EL (cell line): ENCODE results near the gene SIAH2.

Experiments
- DNase-seq: peaks from one replicate; pipeline ENCODE4 v3.0.0-alpha.2; 2016

SIAH2 gene

DNA sequence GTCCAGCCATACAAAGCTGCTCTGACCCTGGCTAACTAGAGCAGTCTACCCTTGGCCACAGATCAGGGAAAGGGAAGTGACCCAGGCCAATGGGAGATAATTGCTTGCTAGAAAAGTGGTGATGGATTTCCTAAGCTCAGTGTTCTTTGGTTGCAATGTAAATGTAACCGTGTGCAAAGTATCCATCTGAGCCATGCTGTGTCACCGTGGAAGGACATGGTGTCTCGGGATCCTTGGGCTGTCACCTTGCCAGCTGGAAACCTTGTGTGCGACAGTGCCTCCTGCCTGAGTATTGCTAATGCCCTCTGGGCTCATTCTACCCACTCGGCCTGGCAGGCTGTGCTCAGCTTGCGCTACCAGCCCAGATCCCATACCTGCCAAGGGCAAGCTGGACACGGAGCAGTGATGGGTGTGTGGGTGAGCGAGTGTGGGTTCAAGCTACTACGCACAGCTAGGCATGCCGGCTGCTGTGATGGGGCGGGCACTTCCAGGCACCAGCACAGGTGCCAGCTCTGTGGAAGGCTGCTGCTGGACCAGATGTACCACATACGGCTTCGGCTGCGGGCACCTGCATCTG is 10.7 kb upstream of the SIAH2 start:
- no peak for DNase-seq

DNA sequence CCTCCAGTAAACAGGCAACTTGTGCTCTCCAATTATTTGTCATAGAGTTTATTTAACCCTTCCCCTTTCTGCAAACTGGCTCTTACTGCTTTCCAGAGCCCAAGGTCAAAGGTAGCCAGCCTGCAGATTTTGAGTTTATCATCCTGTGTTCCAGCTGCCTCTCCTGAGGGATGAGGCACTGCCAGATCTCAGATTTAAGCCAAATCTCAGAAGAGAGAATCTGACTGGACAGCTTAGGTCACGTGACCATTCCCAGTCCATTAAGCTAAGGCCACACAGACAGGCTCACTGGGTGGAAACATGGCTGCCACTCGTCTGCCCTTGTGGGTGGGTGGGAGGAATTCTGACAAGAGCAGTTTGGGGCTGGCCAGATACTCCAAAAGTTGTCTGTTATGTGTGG is 8.6 kb upstream of the SIAH2 start:
- DNase-seq: no peak

DNA sequence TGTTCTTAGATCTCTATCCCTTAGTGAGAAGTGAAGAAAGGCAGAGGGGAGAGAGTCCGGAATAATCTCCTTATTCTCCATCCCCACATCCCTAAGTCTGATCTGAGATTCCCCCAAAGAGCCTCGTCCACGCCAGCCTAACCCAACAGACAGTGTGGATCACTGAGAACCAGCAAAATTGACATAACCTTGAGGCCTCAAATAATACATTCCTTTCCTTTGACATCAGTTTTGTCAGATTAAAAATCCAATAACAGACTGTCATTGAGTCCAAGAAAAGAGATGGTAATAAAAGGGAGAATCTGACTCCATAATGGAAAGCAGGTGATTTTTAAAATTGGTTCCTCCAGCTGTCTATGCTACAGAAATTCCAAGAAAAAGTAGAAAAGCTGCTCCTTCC is 7.7 kb upstream of the SIAH2 start:
- no peak for DNase-seq

DNA sequence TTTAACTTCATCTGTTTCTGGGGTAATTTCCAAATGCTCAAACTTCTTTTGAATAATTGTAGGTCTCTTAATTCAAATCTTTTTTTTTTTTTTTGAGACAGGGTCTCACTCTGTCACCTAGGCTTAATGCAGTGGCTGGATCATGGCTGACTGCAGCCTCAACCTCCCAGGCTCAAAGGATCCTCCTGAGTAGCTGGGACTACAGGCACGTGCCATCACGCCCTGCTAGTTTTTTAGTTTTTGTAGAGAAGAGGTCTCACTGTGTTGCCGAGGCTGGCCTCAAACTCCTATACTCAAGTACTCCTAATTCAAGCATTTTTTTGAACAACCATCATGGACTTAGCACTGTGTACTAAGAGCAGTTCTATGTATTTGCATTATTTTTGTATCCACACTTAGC is 3.8 kb upstream of the SIAH2 start:
- no peak for DNase-seq

DNA sequence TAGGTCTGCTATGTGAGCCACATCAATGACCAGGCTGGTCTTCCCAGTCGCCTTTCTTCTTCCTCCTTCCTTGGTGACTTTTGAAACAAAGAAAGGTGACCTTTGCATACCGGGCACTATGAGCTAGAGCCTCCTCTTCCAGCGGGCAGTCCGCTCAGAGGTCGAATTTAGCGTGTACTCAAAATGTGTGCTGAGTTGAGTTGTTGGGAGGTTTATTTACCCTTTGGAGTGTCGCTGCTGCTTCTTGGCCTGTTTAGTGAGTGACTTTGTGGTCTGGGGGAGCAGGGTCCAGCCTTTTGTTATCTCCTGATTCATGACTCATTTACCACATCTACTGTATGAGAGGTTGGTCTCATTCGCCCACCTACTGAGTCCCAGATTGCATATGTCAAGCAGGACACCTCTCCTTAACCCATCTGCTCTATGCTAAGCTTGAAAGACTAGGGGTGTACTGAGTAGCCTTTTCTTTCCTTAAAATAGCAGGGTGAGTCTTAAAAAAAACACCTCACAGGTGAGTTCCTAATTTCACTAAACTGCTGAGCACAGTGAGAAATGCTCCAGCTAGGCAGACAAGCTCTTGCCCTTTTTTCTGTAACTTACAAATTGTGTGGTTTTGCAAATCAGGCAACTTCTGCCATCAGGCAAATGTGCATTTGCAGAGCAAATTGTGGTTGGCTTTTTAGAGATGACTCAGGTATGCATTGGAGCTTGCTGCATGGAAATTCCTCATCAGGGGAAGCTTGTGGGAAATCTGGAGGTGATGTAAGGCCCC is 3.2 kb upstream of the SIAH2 start:
- peak; percentile 67 for DNase-seq

DNA sequence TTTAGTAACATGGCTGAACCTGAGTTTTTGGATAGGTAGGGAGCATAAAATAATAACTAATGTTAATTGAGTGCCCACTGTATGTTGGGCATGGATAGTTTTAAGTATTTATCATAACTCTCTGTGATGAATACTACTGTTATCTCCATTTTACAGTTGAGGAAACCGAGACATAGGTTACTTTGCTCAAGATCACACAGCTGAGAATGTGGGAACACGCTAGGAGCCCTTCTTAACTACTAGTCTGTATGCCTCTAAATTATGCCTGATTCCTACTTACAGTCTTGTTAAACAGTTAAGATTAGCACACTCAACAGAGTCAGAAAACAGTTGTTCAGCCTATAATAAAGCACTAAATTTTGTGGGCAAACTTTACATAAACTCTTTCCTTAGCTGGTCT is 2.0 kb upstream of the SIAH2 start:
- no peak for DNase-seq

DNA sequence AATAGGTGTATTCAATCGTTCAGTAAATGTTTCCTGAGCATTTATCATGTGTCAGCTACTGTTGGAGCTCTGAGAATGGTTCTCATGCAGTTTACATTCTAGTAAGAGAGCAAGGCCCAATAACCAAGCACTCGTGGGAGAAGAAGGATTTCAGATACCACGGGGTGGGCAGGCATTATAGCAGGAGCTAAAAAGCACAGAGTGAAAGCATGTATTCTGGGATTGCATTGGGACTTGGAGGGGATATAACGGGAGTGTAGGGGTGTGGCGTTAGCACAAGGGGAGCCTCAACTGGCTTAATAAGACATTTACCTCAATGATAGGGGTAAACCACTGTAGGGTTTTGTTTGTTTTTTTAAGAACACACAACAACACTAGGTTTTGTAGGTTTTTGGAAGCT is 1.6 kb upstream of the SIAH2 start:
- DNase-seq: no peak

DNA sequence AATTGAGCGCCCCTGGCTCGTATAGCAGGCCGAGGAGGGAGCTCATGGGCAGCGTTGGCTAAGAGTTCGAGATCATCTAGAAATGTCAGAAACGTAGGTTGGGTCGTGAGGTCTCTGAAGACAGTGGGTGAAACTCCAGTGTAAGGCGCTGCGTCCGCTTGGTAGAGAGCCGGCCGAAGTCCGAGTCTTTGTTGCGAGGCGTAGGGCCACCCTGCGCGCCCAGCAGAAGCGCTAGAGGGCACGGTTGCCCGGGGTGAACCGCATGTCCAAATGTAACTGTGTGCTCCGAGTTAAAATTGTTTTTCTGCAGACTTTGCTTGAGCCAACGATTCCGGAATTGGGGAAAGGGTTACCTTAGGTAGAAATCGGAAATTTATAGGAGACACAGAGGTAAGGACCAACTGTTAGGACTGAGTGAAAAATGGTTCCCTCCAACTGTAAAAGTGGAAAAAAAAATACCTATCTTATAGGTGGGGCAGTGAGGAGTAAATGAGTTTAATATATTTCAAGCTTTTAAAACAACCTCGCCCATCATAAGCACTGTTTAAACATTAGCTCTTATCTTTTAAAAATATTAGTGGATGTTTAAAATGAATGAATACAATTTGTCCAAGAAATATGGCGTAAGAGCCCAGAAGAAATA is 993 bp upstream of the SIAH2 start:
- DNase-seq: peak; percentile 70

DNA sequence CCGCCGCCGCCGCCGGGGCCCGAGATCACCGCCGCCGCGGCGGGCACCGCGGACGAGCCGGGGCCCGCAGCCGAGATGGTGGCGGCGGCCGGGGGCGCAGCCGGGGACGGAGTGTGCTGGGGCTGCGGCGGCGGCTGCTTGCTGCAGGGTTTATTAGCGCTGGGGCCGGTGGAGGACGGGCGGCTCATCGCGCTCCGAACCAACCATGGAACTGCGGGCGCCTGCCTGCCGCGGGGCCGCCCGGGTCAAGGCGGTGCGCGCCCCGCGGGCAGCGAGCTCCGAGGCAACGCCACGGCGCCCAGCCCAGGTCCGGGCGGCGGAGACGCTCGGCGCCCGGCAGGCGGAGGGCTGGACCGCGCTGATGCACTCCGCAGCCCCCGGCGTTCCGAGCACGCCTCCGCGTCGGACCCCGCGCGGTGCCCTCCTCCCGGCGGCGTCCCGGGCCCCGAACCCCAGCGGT is 277 bp downstream of the SIAH2 start:
- DNase-seq: no peak

DNA sequence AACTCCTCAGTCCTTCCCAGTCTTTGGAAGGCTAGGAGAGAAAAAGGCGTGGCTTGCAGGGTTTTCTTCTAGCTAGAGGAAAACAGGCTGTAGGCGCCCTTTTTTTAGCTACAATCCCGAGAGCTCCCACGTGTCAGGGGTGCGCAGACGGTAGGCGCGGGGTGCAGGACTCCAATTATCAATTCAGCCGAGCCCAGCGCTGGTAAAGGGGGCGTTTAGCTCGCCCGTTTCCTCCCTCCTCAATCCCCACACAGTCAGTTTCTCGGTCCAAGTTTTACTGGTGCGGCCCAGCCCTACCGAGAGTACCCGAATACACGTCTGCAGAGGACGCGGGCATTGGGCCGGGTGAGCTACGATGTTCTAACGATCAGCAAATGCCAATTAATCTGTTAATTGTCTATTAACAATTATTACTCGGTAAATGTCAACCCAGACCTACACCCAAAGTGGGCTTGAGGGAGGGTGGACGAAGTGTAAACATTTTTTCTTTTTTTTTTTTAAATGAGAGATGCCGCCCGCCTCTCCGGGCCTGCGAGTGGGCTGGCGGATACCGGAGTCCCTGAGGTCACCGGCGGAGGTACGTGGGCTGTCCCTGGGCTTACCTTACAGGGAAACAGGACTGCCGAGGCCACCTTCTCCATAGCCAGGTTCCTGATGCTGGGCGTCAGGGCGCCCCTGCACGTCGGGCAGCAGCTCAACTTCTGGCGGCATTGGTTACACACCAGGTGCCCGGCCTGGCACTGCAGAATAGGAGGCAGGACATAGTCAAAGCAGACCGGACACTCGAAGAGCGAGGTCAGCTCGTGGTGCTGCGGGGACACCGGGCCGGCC is 923 bp downstream of the SIAH2 start:
- DNase-seq: peak; percentile 70

DNA sequence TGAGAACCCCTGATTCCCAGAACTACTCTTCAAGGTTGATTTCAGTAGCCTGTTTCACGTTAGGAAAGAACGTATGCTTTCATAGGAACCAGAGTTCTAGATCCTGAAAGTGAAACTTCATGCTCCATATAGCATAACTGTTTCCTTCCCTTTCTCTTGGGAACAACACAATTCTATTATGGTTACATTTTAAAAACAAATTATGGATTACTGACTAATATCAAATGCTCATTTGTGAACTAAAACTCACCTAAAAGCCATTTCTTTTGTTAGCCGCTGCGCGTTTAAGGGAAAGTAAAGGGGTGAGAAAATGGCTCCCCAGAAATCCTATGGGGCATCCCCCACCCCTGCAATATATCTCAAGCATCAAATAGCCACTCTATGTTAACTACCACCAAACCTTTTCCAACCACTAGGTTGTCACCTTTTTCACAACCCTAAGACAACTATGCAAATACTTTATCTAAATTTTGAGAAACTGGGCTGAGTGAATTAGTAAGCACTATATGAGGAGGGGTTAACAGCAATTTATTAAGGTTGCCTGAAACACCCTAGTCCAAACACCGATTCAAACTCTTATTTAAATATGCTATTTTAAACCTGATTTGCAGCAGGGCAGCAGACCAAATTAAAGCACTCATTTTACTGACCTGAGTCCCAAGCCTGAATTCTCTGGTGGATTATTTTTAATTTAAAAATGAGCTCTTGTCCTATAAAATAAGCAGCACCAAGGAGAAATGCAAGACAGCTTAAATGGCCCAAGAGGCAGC is 2.4 kb downstream of the SIAH2 start:
- DNase-seq: no peak

DNA sequence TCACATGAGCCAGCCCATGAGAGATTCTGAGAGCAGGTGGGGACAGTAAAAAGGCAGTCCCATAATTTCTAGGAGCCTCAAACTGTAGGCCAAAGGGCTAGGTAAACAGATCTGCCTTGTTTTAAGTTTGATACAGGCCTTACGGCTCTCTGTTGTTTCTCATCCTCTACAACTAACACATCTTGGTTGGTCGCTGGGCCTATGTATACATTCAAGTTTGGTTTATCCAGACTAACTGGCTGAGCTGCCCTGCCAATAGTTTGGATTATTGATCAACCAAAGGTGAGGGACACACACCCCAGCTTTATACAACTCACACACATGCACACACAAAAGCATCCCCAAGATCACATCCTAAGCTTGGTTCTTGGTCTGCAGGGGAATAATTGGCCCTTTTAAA is 3.0 kb downstream of the SIAH2 start:
- no peak for DNase-seq

DNA sequence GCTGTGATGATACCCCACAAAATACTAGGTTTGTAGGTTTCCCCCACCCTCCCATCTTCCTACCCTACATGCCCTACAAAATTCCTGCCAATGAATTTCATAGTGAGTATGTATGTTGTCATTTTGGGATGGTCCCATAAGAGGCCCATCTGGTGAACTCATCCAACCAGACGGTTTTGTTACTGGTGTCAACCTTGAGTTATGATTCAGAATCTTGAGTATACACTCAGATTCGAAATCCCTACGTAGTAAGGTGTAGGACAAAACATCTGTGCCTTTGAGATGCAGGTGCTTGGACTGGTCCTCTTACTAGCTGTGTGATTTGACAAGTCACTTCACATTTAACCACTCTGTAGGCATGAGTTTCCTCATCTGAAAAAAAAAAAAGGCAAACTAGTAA is 3.6 kb downstream of the SIAH2 start:
- no peak for DNase-seq

DNA sequence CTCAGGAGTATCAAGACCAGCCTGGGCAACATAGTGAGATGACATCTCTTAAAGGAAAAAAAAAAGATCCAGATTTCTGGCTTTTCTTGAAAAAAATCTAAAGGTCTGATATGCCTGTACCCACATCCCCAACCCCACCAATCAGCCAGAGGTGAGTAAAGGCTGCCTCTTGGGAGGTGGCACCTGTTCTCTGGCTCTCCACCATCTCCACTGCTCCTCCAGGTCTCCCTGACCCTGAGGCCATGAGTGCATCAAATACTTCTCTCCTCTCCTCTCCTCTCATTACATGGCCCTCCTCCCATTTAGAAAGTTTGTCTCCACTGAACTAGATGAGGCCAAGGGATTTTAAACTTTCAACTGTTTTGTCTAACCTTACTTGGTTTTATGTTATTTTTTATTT is 5.2 kb downstream of the SIAH2 start:
- DNase-seq: no peak

DNA sequence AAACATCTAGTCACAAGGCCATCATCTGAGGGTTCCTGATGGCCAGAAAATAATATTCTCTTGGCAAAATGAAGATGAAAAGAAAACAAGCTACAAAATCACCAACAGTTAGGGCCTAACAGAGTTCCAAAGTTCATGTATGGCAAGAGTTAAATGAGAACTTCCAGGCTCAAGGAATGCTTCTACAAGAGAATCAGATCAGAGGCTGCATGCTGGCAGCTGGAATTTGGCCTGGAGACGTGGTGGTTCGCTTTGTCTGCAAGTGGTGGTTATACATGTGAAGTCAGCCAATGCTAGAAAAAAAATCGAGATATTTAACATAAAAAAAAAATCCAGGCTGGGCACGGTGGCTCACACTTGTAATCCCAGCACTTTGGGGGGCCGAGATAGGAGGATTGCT is 5.6 kb downstream of the SIAH2 start:
- no peak for DNase-seq

DNA sequence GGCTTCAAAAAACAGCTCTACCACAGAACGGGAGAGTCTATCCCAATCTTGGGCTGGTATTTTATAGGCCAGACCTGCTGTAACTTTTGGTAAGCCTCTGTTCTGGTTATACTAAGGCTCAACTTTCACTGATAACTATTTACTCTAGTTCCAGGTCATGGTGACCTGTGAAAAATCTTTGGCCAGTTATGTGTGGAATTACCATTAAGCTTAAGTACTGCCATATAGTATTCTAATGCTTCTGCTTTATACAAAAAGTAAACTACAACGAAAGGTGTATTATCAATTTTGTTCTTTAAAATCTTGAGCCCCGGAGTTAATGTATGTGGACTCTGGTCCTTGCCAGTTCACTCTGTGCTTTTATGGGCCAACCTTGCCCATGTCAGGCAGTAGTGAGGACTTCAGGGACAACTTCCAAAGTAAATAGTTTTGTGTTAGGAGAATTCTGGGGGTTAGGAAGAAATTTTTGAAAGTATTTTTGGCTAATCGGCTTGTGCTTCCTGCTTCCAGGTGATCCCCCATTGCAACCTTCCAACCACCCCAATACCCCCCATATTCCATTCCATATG is 6.4 kb downstream of the SIAH2 start:
- no peak for DNase-seq

DNA sequence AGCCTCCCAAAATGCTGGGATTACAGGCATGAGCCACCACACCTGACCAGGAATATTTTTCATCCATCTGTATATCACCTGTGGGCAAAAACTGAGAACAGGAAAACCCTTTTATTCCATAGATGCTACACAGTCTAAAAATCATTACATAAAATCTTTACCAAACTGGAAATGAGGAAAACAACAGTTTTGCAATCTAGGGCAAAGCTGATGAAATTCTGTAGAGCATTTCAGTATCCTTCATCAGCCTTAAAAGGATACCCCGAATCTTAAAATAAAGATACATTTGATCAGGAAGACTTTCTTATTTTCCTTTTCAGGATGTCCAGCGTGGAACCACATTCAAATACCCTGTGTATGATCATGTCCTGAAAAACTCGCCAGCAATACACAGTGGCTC is 7.1 kb downstream of the SIAH2 start:
- DNase-seq: no peak

DNA sequence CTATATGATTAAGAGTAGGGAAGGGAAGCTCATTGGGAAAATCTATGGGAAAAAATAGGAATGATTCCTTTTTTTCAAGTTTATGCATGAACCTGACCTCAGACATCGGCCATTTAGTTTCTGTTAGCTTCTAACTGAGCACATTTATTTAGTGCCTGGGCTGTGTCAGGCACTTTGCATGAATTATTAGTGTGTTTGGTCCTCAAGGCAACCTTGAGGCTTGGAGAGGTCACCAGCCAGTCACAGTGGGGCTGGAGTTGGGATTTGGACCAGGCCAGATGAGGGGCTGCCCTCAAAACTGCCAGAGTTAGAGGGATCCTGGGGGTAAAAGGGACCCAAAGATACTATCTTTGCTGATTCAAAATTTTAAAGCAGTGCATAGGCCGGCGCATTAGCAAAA is 8.1 kb downstream of the SIAH2 start:
- DNase-seq: no peak

DNA sequence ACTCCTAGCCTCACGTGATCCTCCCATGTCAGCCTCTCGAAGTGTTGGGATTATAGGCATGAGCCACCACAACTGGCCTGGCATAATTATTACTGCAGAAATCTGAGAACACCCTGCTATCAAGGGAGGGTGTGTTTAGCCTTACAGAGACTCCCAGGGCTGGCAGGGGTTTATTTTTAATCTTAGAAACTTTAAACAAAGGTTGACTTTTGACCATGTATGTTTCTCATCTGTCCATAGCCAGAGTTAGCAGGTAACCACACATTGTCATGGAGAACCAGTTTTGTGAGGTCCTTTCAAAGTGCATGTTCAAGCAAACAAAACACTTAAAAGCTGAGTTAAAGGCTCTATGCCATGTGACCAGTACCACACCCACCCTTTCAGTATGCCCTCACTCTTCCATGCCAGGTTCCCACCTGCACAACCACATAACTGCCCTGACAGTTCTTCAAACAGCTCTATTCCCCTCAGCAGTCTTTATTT is 11.1 kb downstream of the SIAH2 start:
- DNase-seq: no peak

DNA sequence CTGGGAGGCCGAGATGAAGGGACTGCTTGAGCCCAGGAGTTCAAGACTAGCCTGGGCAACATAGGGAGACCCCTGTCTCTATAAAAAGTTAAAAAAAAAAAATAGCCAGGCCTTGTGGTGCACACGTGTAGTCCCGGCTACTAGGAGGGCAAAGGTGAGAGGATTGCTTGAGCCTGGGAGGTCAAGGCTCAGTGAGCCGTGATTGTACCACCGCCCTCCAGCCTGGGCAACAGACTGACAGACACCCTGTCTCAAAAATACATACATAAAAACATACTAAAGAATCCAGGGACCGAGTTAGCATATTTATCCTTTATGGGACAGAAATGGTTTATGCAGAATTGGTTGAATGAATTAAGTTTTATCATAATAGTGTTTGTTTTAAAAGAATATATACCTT is 13.7 kb downstream of the SIAH2 start:
- DNase-seq: no peak

DNA sequence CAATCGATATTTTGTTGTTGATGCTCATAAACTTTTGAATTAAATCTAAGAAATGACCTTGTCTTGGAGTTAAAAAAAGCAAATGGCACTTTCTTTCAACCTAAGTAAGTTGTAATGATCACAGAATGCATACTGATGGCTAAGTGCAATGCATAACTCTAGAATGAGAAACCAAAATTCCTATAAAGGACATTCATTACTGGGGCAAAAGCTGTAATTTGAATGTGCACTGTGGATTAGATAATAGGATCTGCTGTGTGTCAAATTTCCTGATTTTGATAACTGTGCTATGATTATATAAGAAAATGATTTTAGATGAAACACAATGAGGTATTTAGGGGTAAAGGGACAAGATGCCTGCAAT is 14.3 kb downstream of the SIAH2 start:
- DNase-seq: no peak
